ENCODE results near the gene PHF14.

Gene PHF14

GRCh38 chr7:11176985-11177555, 203.4 kb downstream of the PHF14 start:
- no peak for DNase-seq

GRCh38 chr7:11177793-11178192, 204.1 kb downstream of the PHF14 start:
- no peak for DNase-seq

- no peak for DNase-seq
These were observed 207.9 kb downstream of the PHF14 start for GRCh38 chr7:11181590-11181989.

- no peak for DNase-seq
These were observed 209.1 kb downstream of the PHF14 start for GRCh38 chr7:11182736-11183135.

GRCh38 chr7:11185179-11185815, 211.6 kb downstream of the PHF14 start:
- DNase-seq = no peak

- no peak for DNase-seq
These were observed 215.0 kb downstream of the PHF14 start for GRCh38 chr7:11188529-11189310.

- DNase-seq = no peak
These were observed 217.4 kb downstream of the PHF14 start for GRCh38 chr7:11191081-11191480.

- no peak for DNase-seq
These were observed 218.0 kb downstream of the PHF14 start for GRCh38 chr7:11191574-11192220.

- no peak for DNase-seq
These were observed 218.8 kb downstream of the PHF14 start for GRCh38 chr7:11192506-11192905.

GRCh38 chr7:11193131-11193867, 219.6 kb downstream of the PHF14 start:
- no peak for DNase-seq

- no peak for DNase-seq
These were observed 220.2 kb downstream of the PHF14 start for GRCh38 chr7:11193888-11194287.

GRCh38 chr7:11194492-11194891, 220.8 kb downstream of the PHF14 start:
- DNase-seq = no peak

- DNase-seq = no peak
These were observed 221.8 kb downstream of the PHF14 start for GRCh38 chr7:11195502-11195901.

GRCh38 chr7:11196143-11196542, 222.5 kb downstream of the PHF14 start:
- no peak for DNase-seq

GRCh38 chr7:11203224-11203623, 229.6 kb downstream of the PHF14 start:
- DNase-seq = no peak

- DNase-seq = no peak
These were observed 230.0 kb downstream of the PHF14 start for GRCh38 chr7:11203683-11204082.

GRCh38 chr7:11206177-11206899, 232.7 kb downstream of the PHF14 start:
- no peak for DNase-seq

GRCh38 chr7:11207565-11207964, 233.9 kb downstream of the PHF14 start:
- DNase-seq = no peak

- no peak for DNase-seq
These were observed 235.3 kb downstream of the PHF14 start for GRCh38 chr7:11208883-11209465.

- DNase-seq = no peak
These were observed 236.7 kb downstream of the PHF14 start for GRCh38 chr7:11210374-11210773.

- DNase-seq = peak; percentile 71
These were observed 238.5 kb downstream of the PHF14 start for GRCh38 chr7:11212080-11212711.
